GM12878 (cell line): ENCODE results near the gene SLC39A2. TPM values are rescaled to one million over a fixed set of nuclear protein-coding genes. Genes with fewer than 3 reads are reported as not detected.
A peak's percentile ranks its signal among the peaks of the same experiment; 100 is the strongest.

Source experiments
- ATAC-seq: fragments of 200-7000 bp; cut with Tn5 transposase; 3 replicates; pipeline ENCODE4 v1.9.1; 2020; ENCODE audit warnings: mild to moderate bottlenecking, moderate library complexity
- BruUV-seq: library from RNA; stranded (reverse); fragments of 400-500 nt; replicated peaks from 2 replicates; lab custom pipeline; 2021; lab: Mats Ljungman, UMichigan
- CTCF ChIA-PET: fragments of 300-600 bp; sonication (Branson Sonifier 250); formaldehyde crosslinking; extraction: SDS; loops from one replicate; lab custom pipeline; 2021; ENCODE audit warnings: inconsistent platforms; lab: Yijun Ruan, JAX
- POLR2A ChIA-PET: fragments of 350-600 bp; formaldehyde crosslinking; extraction: SDS; loops from one replicate; lab custom pipeline; 2021; ENCODE audit warnings: inconsistent platforms; lab: Charles Lee
- RAD21 ChIA-PET: fragments of 300-600 bp; sonication (Branson Sonifier 250); formaldehyde crosslinking; loops from one replicate; lab custom pipeline; 2023; ENCODE audit warnings: antibody characterized with exemption; ENCODE audit not compliant: unreplicated experiment; lab: Charles Lee
- SMC1A ChIA-PET: fragments of 300-600 bp; sonication (Branson Sonifier 250); formaldehyde crosslinking; loops from one replicate; lab custom pipeline; 2023; ENCODE audit not compliant: unreplicated experiment, uncharacterized antibody; lab: Charles Lee
- DNase-seq: peaks from one replicate; pipeline ENCODE4 v3.0.0-alpha.2; 2011; ENCODE audit warnings: low read depth, low spot score
- FAIRE-seq: peaks from 3 replicates; lab custom pipeline; 2011; peaks lifted over from hg19 to GRCh38; lab: Jason Lieb, UNC
- H2AFZ ChIP-seq: 2 replicates; pipeline ENCODE4 v1.6.0; 2011; ENCODE audit warnings: low read depth, low read length, control low read depth; ENCODE audit not compliant: control insufficient read depth
- H3K27ac ChIP-seq: 2 replicates; pipeline ENCODE4 v1.5.1; 2011; ENCODE audit warnings: control low read depth; ENCODE audit not compliant: control insufficient read depth, insufficient read depth
- H3K27me3 ChIP-seq, 2 experiments: replicated peaks in 1 of 2; 2 replicates each; pipeline versions ENCODE4 v1.6.0 to v1.6.1; 2011; ENCODE audit warnings: low read length in 1 of 2; ENCODE audit not compliant: control insufficient read depth in 2 of 2, insufficient read depth in 2 of 2
- H3K36me3 ChIP-seq, 2 experiments: 2 replicates each; pipeline ENCODE4 v1.5.1; 2011; ENCODE audit warnings: low read length in 1 of 2; ENCODE audit not compliant: control insufficient read depth in 2 of 2, insufficient read depth in 2 of 2
- H3K4me1 ChIP-seq: 2 replicates; pipeline ENCODE4 v1.6.1; 2011; ENCODE audit warnings: mild to moderate bottlenecking, low read length, moderate library complexity, mixed read lengths; ENCODE audit not compliant: control insufficient read depth, insufficient read depth
- H3K4me2 ChIP-seq: 2 replicates; pipeline ENCODE4 v1.6.0; 2011; ENCODE audit warnings: control low read depth; ENCODE audit not compliant: control insufficient read depth, insufficient read depth
- H3K4me3 ChIP-seq: fragments of 200-600 bp; sonication (generic); 2 replicates; pipeline ENCODE4 v1.5.1; 2016
- H3K79me2 ChIP-seq: 2 replicates; pipeline ENCODE4 v1.6.0; 2011; ENCODE audit warnings: low read length; ENCODE audit not compliant: control insufficient read depth, insufficient read depth
- H3K9ac ChIP-seq: 2 replicates; pipeline ENCODE4 v1.8.0; 2011; ENCODE audit warnings: low read length, control low read depth, mixed read lengths; ENCODE audit not compliant: control insufficient read depth, insufficient read depth
- H3K9me3 ChIP-seq: replicated peaks from 3 replicates; pipeline ENCODE4 v1.5.1; 2011; ENCODE audit warnings: mild to moderate bottlenecking, low read length; ENCODE audit not compliant: control insufficient read depth, insufficient read depth
- H4K20me1 ChIP-seq: 2 replicates; pipeline ENCODE4 v1.6.0; 2011; ENCODE audit not compliant: control insufficient read depth, insufficient read depth
- CREB1 ChIP-seq: IDR thresholded peaks from 2 replicates; pipeline ENCODE4 v1.6.1; 2012; ENCODE audit warnings: low read depth, mild to moderate bottlenecking, inconsistent platforms
- EED ChIP-seq: sonication (generic); IDR thresholded peaks from 2 replicates; pipeline ENCODE4 v1.6.1; 2016; ENCODE audit warnings: antibody characterized with exemption, low read depth
- EGR1 ChIP-seq, 2 experiments: IDR thresholded peaks; 1 replicate in 1 of 2; 2 replicates in 1 of 2; pipeline ENCODE4 v1.6.1; 2011 to 2012; ENCODE audit warnings: low read depth in 2 of 2, low read length in 2 of 2, borderline replicate concordance in 1 of 2, mild to moderate bottlenecking in 1 of 2, moderate library complexity in 1 of 2
- EP300 ChIP-seq, 2 experiments: fragments of 150-350 bp in 1 of 2; IDR thresholded peaks; 2 replicates each; pipeline ENCODE4 v1.6.1; 2011 to 2012; ENCODE audit warnings: low read depth in 2 of 2, low read length in 2 of 2, borderline replicate concordance in 1 of 2, improper control_type of control experiment in 1 of 2, inconsistent platforms in 1 of 2; ENCODE audit not compliant: control insufficient read depth in 1 of 2
- ETV6 ChIP-seq, 2 experiments: fragments of 450-650 bp in 1 of 2; IDR thresholded peaks in 1 of 2; conservative IDR thresholded peaks in 1 of 2; 2 replicates each; pipeline ENCODE4 v1.6.1; 2014; ENCODE audit warnings: antibody characterized with exemption in 1 of 2, borderline replicate concordance in 1 of 2, low read depth in 1 of 2, mild to moderate bottlenecking in 1 of 2, moderate library complexity in 1 of 2
- HDAC2 ChIP-seq: fragments of 200-600 bp; sonication (generic); IDR thresholded peaks from 2 replicates; pipeline ENCODE4 v1.6.1; 2017
- NR2C2 ChIP-seq: IDR thresholded peaks from 2 replicates; pipeline ENCODE4 v1.6.1; 2011; ENCODE audit warnings: borderline replicate concordance, low read depth; ENCODE audit not compliant: control insufficient read depth, insufficient read length
- PBX3 ChIP-seq: IDR thresholded peaks from 2 replicates; pipeline ENCODE4 v1.6.1; 2011; ENCODE audit warnings: mild to moderate bottlenecking, low read depth, low read length, moderate library complexity; ENCODE audit not compliant: insufficient replicate concordance
- PRDM15 ChIP-seq: fragments of 450-650 bp; formaldehyde crosslinking; IDR thresholded peaks from 2 replicates; pipeline ENCODE4 v1.4.0; 2020; ENCODE audit warnings: mild to moderate bottlenecking, moderate library complexity
- WGBS: methylation state at CpG from one replicate; pipeline ENCODE4 v1.1.6; 2016; ENCODE audit warnings: low lambda C conversion rate; ENCODE audit not compliant: insufficient replicate concordance, insufficient coverage; ENCODE audit errors: missing lambda C conversion rate; 5-methylcytosine and 5-hydroxymethylcytosine counted together
- in situ Hi-C: fragments of 300-500 bp; cut with MboI; formaldehyde crosslinking; loops from 9 replicates; pipeline ENCODE4 v1.14.3; 2018; ENCODE audit warnings: mixed read lengths
- intact Hi-C: fragments of 100-400 bp; cut with micrococcal nuclease; formaldehyde crosslinking; loops from one replicate; pipeline ENCODE4 v1.14.2; 2022; ENCODE audit not compliant: unreplicated experiment
- polyA plus RNA-seq, 11 experiments: library from polyadenylated mRNA; depleted of rRNA in 4 of 11; unstranded in 6 of 11; stranded (reverse) in 5 of 11; fragments of >200 nt; fragmentation: Nextera tagmentation in 4 of 11; fragmentation: Illumina TruSeq in 1 of 11; extraction: Ambion mirVana in 4 of 11; extraction: Trizol in 1 of 11; gene quantifications; 1 replicate in 1 of 11; 2 replicates in 10 of 11; pipeline versions ENCODE4 v1.2.1 to v1.2.3, GENCODE V29; 2011 to 2016; ENCODE audit warnings: inconsistent platforms in 2 of 11, missing spikeins in 2 of 11, low read depth in 1 of 11
- total RNA-seq, 4 experiments: library from RNA; depleted of rRNA in 3 of 4; stranded (reverse); fragments of >200 nt in 3 of 4; fragmentation: Illumina TruSeq in 1 of 4; extraction: Trizol in 1 of 4; gene quantifications; 2 replicates each; pipeline versions ENCODE4 v1.2.1 to v1.2.3, GENCODE V29; 2013 to 2021

Gene SLC39A2
- total and polyA plus RNA-seq, 10 of the 15 experiments (the other 5 are each of a cell fraction or from before 2014, with no cell fraction given) = 0.06 to 0.14 (median 0.11) TPM; not detected in 6

GRCh38 chr14:21025371-21026273 is 26.5 kb downstream of the SLC39A2 start:
- no peaks in the 10 kb centered on the region for H4K20me1 ChIP-seq
- ATAC-seq (no peak), FAIRE-seq (no peak), DNase-seq (no peak)
- H3K36me3 ChIP-seq = no peaks in the 10 kb centered on the region
- H3K9ac ChIP-seq = no peak overlapping the region
- ChIA-PET CTCF (interaction anchor here (0.6 to 1.2 kb wide), 2 partner anchors 11 to 65 kb away, joined by 3 to 6 read pairs; no protein-coding TSS in a partner anchor), RAD21 (no interaction called here), SMC1A (interaction anchor here (1.6 kb wide), 1 partner anchor 11 kb away, joined by 3 read pairs; no protein-coding TSS in a partner anchor), POLR2A (interaction anchor here (0.6 kb wide), 1 partner anchor 179 kb away, joined by 4 read pairs; no protein-coding TSS in a partner anchor)
- H3K4me1 ChIP-seq = peaks cover 4% of the 10 kb centered on the region; the same call in 1 of the 2 replicates
- H3K4me2 ChIP-seq = peak overlapping the region; percentile 9; the same call in 1 of the 2 replicates
- no TSS peak for BruUV-seq
- no peak overlapping the region for H2AFZ ChIP-seq
- in situ Hi-C loops = no loop called here
- peaks cover 15 to 20% of the 10 kb centered on the region in 2 experiments for H3K27me3 ChIP-seq
- H3K9me3 ChIP-seq = no peaks in the 10 kb centered on the region
- H3K4me3 ChIP-seq = no peak overlapping the region
- H3K27ac ChIP-seq = no peak overlapping the region
- no peak for TF ChIP-seq NR2C2
- TF ChIP-seq HDAC2 = no peak
- TF ChIP-seq EP300 (IDR thresholded peaks at IDR 0.05; ENCODE audit: borderline replicate concordance in 1 of 2, control insufficient read depth in 1 of 2, low read depth in 2 of 2, low read length in 2 of 2) = no peak
- no peak for TF ChIP-seq ETV6 (conservative IDR thresholded peaks at IDR 0.05 in 1 of 2, IDR thresholded peaks at IDR 0.05 in 1 of 2; ENCODE audit: borderline replicate concordance in 1 of 2, low read depth in 1 of 2)
- no peak for TF ChIP-seq EED
- TF ChIP-seq PBX3 = no peak
- TF ChIP-seq PRDM15 = no peak
- no peak for TF ChIP-seq CREB1
- TF ChIP-seq EGR1 (IDR thresholded peaks at IDR 0.05; ENCODE audit: borderline replicate concordance in 1 of 2, low read depth in 2 of 2, low read length in 2 of 2) = no peak
- no peaks in the 10 kb centered on the region for H3K79me2 ChIP-seq
- WGBS = 13% methylated on average over 45 of the region's 58 CpGs
- intact Hi-C loops = no loop called here
